Measurements from ENCODE around the gene CMC2. TPM values are rescaled to one million over a fixed set of nuclear protein-coding genes. Genes with fewer than 3 reads are reported as not detected.

The CMC2 gene
- total RNA-seq, 2 experiments from 2014 or later = 89.1 to 99.8 TPM

GRCh38 chr16:81029930-81030604 is 23.4 kb upstream of the CMC2 start:
- Histone ChIP-seq H3K27ac (ENCODE audit: low read depth, low read length, poor library complexity, severe bottlenecking) (no peak overlapping the region), H2AFZ (ENCODE audit: low read length) (no peak overlapping the region), H3K4me3 (ENCODE audit: low read depth, low read length, poor library complexity, severe bottlenecking) (no peak overlapping the region), H4K20me1 (ENCODE audit: insufficient read depth, low read length) (no peaks in the 10 kb centered on the region), H3K9me3 (ENCODE audit: low read length) (no peaks in the 10 kb centered on the region), H3K9me2 (ENCODE audit: insufficient read depth, low read length) (no peaks in the 10 kb centered on the region), H3K36me3 (ENCODE audit: insufficient read depth, low read length) (peaks cover 70% of the 10 kb centered on the region), H3K79me2 (ENCODE audit: insufficient read depth, low read depth, low read length) (no peaks in the 10 kb centered on the region), H3K4me2 (ENCODE audit: low read length) (no peak overlapping the region), H3K4me1 (ENCODE audit: insufficient read depth, low read length, poor library complexity, severe bottlenecking) (no peaks in the 10 kb centered on the region)
- ChIA-PET POLR2A (interaction anchor here (0.9 kb wide), 1 partner anchor 10 kb away, joined by 3 read pairs; no protein-coding TSS in a partner anchor), CTCF (ENCODE audit: unreplicated experiment) (no interaction called here)
- no TSS peak for BruUV-seq (replicated peaks)
- intact Hi-C loops (cut with micrococcal nuclease; ENCODE audit: unreplicated experiment) = loop anchor here (10.0 kb wide), 1 partner anchor 185 kb away; no protein-coding TSS in a partner anchor
- TF ChIP-seq, protein P1, sequence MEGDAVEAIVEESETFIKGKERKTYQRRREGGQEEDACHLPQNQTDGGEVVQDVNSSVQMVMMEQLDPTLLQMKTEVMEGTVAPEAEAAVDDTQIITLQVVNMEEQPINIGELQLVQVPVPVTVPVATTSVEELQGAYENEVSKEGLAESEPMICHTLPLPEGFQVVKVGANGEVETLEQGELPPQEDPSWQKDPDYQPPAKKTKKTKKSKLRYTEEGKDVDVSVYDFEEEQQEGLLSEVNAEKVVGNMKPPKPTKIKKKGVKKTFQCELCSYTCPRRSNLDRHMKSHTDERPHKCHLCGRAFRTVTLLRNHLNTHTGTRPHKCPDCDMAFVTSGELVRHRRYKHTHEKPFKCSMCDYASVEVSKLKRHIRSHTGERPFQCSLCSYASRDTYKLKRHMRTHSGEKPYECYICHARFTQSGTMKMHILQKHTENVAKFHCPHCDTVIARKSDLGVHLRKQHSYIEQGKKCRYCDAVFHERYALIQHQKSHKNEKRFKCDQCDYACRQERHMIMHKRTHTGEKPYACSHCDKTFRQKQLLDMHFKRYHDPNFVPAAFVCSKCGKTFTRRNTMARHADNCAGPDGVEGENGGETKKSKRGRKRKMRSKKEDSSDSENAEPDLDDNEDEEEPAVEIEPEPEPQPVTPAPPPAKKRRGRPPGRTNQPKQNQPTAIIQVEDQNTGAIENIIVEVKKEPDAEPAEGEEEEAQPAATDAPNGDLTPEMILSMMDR (conservative IDR thresholded peaks at IDR 0.05; ENCODE audit: low read length) = no peak
- TF ChIP-seq EZH2phosphoT487 (IDR thresholded peaks at IDR 0.05; ENCODE audit: borderline replicate concordance, low read depth, low read length) = no peak
- DNase-seq (ENCODE audit: low spot score) = no peak

DNA sequence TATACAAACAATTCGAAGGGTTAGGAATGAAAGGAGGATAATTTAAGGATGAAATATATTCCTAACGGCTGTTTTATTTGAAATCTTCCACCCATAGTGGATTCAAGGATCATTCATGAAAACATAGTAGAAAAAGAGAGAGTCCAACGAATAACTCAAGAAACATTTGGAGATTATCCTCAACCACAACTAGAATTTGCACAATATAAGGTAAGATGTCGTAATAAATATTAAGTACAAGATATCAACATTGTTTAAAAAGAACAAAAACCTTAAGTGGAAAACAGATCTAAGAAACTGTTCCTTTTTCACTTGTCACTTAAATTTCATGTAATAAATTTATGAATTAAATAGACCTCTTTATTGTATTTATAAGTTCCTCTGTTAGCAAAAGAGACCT is 19.7 kb upstream of the CMC2 start:
- H2AFZ ChIP-seq (ENCODE audit: low read length) = no peak overlapping the region
- H3K36me3 ChIP-seq (ENCODE audit: insufficient read depth, low read length) = peaks cover 93% of the 10 kb centered on the region
- H3K79me2 ChIP-seq (ENCODE audit: insufficient read depth, low read depth, low read length) = no peaks in the 10 kb centered on the region
- intact Hi-C loops (cut with micrococcal nuclease; ENCODE audit: unreplicated experiment) = no loop called here
- CTCF ChIA-PET (ENCODE audit: unreplicated experiment) = no interaction called here
- BruUV-seq (replicated peaks) = no TSS peak
- H3K9me2 ChIP-seq (ENCODE audit: insufficient read depth, low read length) = no peaks in the 10 kb centered on the region
- H3K4me1 ChIP-seq (ENCODE audit: insufficient read depth, low read length, poor library complexity, severe bottlenecking) = no peaks in the 10 kb centered on the region
- H3K27ac ChIP-seq (ENCODE audit: low read depth, low read length, poor library complexity, severe bottlenecking) = no peak overlapping the region
- H3K4me3 ChIP-seq (ENCODE audit: low read depth, low read length, poor library complexity, severe bottlenecking) = no peak overlapping the region
- H3K4me2 ChIP-seq (ENCODE audit: low read length) = no peak overlapping the region
- TF ChIP-seq, protein P1 (conservative IDR thresholded peaks at IDR 0.05; ENCODE audit: low read length) = no peak
- TF ChIP-seq EZH2phosphoT487 (IDR thresholded peaks at IDR 0.05; ENCODE audit: borderline replicate concordance, low read depth, low read length) = no peak
- no peaks in the 10 kb centered on the region for H4K20me1 ChIP-seq (ENCODE audit: insufficient read depth, low read length)
- no peaks in the 10 kb centered on the region for H3K9me3 ChIP-seq (ENCODE audit: low read length)
- POLR2A ChIA-PET = no interaction called here
- no peak for DNase-seq (ENCODE audit: low spot score)

GRCh38 chr16:81018496-81018895 is 11.8 kb upstream of the CMC2 start:
- no peaks in the 10 kb centered on the region for H3K9me3 ChIP-seq (ENCODE audit: low read length)
- no peaks in the 10 kb centered on the region for H3K9me2 ChIP-seq (ENCODE audit: insufficient read depth, low read length)
- BruUV-seq (replicated peaks) = no TSS peak
- H3K36me3 ChIP-seq (ENCODE audit: insufficient read depth, low read length) = peaks cover 99% of the 10 kb centered on the region
- no peaks in the 10 kb centered on the region for H3K4me1 ChIP-seq (ENCODE audit: insufficient read depth, low read length, poor library complexity, severe bottlenecking)
- H3K27ac ChIP-seq (ENCODE audit: low read depth, low read length, poor library complexity, severe bottlenecking) = no peak overlapping the region
- POLR2A ChIA-PET = interaction anchor here (1.1 to 1.3 kb wide), 3 partner anchors 8 to 54 kb away, joined by 3 to 4 read pairs (median 3); no protein-coding TSS in a partner anchor
- TF ChIP-seq, protein P1 (conservative IDR thresholded peaks at IDR 0.05; ENCODE audit: low read length) = no peak
- no peak for TF ChIP-seq EZH2phosphoT487 (IDR thresholded peaks at IDR 0.05; ENCODE audit: borderline replicate concordance, low read depth, low read length)
- H3K4me2 ChIP-seq (ENCODE audit: low read length) = no peak overlapping the region
- no peak for DNase-seq (ENCODE audit: low spot score)
- H4K20me1 ChIP-seq (ENCODE audit: insufficient read depth, low read length) = no peaks in the 10 kb centered on the region
- intact Hi-C loops (cut with micrococcal nuclease; ENCODE audit: unreplicated experiment) = no loop called here
- H3K79me2 ChIP-seq (ENCODE audit: insufficient read depth, low read depth, low read length) = no peaks in the 10 kb centered on the region
- no peak overlapping the region for H2AFZ ChIP-seq (ENCODE audit: low read length)
- no peak overlapping the region for H3K4me3 ChIP-seq (ENCODE audit: low read depth, low read length, poor library complexity, severe bottlenecking)
- CTCF ChIA-PET (ENCODE audit: unreplicated experiment) = no interaction called here

Data from OCI-LY7 (cell line).